Neural progenitor cell (in vitro differentiated cells): ENCODE data around the gene ENC1.

Experiments
- CTCF ChIP-seq: fragments of 200-600 bp; sonication (generic); IDR thresholded peaks from 2 replicates; pipeline ENCODE4 v1.5.1; 2017; ENCODE audit warnings: antibody characterized with exemption, mild to moderate bottlenecking
- EZH2 ChIP-seq: fragments of 200-600 bp; sonication (generic); IDR thresholded peaks from 2 replicates; pipeline ENCODE4 v1.6.1; 2017; ENCODE audit warnings: antibody characterized with exemption, mild to moderate bottlenecking, moderate library complexity

GRCh38 chr5:74628359-74628758, 12.2 kb downstream of the ENC1 start:
- TF ChIP-seq EZH2 = no peak
- no peak for TF ChIP-seq CTCF
